ENCODE results near the gene DGKB.
A peak's percentile ranks its signal among the peaks of the same experiment; 100 is the strongest.

DGKB gene

GRCh38 chr7:14751461-14751860 is 151.1 kb downstream of the DGKB start:
- no peak for DNase-seq

GRCh38 chr7:14748461-14748860 is 154.1 kb downstream of the DGKB start:
- no peak for DNase-seq

- DNase-seq: no peak
These were observed 154.8 kb downstream of the DGKB start for GRCh38 chr7:14747701-14748100.

DNA sequence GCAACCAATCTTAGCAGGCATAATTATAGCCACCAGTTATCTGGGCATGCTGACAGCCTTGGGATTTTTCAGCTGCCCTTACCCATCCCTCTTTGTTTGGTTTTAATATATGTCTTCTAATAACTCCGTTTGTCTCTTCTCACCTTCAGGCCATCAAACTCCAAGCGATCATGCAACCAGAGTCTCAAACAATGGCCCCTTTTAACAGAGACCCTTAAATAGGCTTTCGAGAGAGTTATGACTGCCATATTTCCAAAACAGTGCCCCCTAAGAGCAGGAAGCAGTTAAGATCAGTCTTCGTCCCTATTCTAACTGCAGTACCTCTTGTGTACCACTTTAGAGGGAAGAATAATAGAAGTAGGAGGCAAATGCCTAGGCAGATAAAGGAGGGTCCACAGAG is 157.5 kb downstream of the DGKB start:
- no peak for DNase-seq

GRCh38 chr7:14740606-14741005 is 161.9 kb downstream of the DGKB start:
- DNase-seq: no peak

GRCh38 chr7:14739841-14740185 is 162.7 kb downstream of the DGKB start:
- no peak for DNase-seq

GRCh38 chr7:14739168-14739840 is 163.2 kb downstream of the DGKB start:
- DNase-seq: peak; percentile 7

GRCh38 chr7:14738086-14738485 is 164.5 kb downstream of the DGKB start:
- no peak for DNase-seq

- no peak for DNase-seq
These were observed 167.7 kb downstream of the DGKB start for GRCh38 chr7:14734839-14735321.

- no peak for DNase-seq
These were observed 181.8 kb downstream of the DGKB start for GRCh38 chr7:14720785-14721184.

GRCh38 chr7:14717816-14718215 is 184.7 kb downstream of the DGKB start:
- DNase-seq: no peak

DNA sequence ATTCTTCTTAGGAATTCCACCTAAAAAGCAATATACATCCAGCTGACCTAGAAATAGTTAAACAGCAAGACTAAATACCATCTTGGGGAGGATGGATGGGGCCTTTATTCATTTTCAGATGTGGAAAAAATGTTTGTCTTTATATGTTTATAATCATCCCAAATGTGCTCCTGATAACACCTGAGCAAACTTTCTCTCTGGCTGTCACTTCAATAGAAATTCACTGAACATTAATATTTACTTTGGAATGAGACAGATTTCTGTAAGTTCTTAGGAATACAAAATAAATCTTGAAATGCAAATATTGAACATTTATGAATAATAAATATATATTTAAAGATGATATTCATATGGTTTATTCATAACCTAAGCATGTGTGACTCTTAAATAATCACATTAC is 185.4 kb downstream of the DGKB start:
- DNase-seq: no peak

GRCh38 chr7:14714161-14714728 is 188.3 kb downstream of the DGKB start:
- DNase-seq: no peak

GRCh38 chr7:14698239-14698638 is 204.3 kb downstream of the DGKB start:
- no peak for DNase-seq

DNA sequence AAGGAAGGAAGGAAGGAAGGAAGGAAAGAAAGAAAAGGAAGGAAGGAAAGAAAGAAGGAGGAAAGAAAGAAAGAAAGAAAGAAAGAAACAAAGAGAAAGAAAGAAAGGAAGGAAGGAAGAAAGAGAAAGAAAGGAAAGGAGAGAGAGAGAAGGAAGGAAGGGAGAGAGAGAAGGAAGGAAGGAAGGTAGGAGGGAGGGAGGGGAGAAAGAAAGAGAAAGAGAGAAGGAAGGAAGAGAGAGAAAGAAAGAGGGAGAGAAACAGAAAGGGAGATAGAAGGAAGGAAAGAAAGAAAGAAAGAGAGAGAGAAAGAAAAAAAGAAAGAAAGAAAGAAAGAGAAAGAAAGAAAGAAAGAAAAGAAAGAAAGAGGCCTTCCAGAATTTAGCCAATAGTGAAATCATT is 204.9 kb downstream of the DGKB start:
- DNase-seq: no peak

GRCh38 chr7:14691597-14692203 is 210.9 kb downstream of the DGKB start:
- DNase-seq: peak; percentile 42

- DNase-seq: no peak
These were observed 211.5 kb downstream of the DGKB start for GRCh38 chr7:14691034-14691433.

DNA sequence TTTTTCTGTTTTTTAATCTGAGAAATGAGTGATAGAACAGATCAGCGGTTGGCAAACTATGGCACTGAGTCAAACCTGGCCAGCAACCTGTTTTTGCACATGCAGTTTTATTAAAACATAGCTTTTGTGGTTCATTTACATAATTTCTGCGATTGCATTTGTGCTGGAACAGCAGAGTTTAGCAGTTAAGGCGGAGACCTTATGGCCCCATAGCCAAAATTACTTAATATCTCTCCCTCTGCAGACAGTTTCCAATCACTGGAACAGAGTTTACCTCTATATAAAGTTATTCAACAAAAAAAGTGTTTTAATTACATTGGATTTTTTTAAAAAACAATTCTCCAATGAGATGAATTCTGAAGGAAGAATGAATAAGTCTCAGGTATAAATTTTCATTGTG is 212.1 kb downstream of the DGKB start:
- DNase-seq: no peak

- peak; percentile 44 for DNase-seq
These were observed 212.5 kb downstream of the DGKB start for GRCh38 chr7:14690075-14690474.

GRCh38 chr7:14688208-14688607 is 214.3 kb downstream of the DGKB start:
- no peak for DNase-seq

DNA sequence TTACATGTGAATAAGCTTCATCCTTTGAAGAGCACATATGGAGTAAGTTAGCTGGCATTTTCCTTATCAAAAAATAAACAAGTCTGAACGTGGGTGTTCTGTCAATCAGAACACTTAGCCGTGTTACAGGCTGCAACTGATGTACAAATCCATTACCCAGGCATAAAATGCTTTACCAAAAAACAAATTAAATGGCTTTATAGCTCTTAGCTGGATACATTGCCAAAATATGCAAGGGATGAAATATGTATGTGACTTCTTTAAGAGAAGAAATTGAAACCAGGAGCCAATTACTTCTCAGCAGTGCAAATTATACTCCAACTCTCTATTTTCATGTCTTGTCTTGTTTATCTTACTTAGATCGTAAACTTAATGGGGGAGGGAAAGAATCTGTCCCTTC is 214.8 kb downstream of the DGKB start:
- DNase-seq: no peak

DNA sequence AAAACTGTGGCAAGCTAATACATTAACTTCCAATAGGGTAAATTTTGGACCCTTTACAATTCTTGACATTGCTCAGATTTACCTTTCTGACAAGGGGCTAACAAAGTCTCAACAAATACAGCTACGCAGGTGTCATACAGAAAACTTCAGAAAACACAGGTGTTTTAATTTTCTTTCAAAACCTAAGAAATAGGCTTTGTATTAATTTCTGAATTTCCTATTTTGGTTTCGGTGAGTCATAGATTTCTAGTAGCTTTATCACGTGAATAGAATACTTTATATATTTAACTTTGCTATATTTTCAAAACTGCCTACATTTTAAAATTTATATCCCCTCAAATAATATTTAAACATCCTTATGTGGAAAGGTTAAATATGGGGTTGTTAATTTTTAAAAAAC is 215.3 kb downstream of the DGKB start:
- no peak for DNase-seq

GRCh38 chr7:14685167-14685566 is 217.4 kb downstream of the DGKB start:
- no peak for DNase-seq

- DNase-seq: no peak
These were observed 219.6 kb downstream of the DGKB start for GRCh38 chr7:14682910-14683465.
